Esophagus muscularis mucosa (tissue), 3 donors: ENCODE results near the gene VSIG10L2.

ENCODE experiments used
- CTCF ChIP-seq, 3 experiments: fragments of 200-600 bp in 2 of 3; fragments of 450-650 bp in 1 of 3; sonication (generic) in 2 of 3; IDR thresholded peaks; one replicate each; pipeline ENCODE4 v1.5.1; 2017 to 2019; ENCODE audit warnings: antibody characterized with exemption in 3 of 3, mild to moderate bottlenecking in 2 of 3, moderate library complexity in 1 of 3
- POLR2AphosphoS5 ChIP-seq, 2 donors: sonication (generic); formaldehyde crosslinking; IDR thresholded peaks; one replicate each; pipeline ENCODE4 v1.6.1; 2017; ENCODE audit warnings: antibody characterized with exemption in 2 of 2

- TF ChIP-seq POLR2AphosphoS5 (IDR thresholded peaks at IDR 0.05) (no peak), CTCF (IDR thresholded peaks at IDR 0.05) (no peak)
Observed at GRCh38 chr11:125998267-125998666, 52.4 kb downstream of the VSIG10L2 start.
